ENCODE results near the gene SMIM41. TPM values are rescaled to one million over a fixed set of nuclear protein-coding genes. Genes with fewer than 3 reads are reported as not detected.

SMIM41 gene
- total RNA-seq, 1 donor from 2014 or later: not detected

- TF ChIP-seq, protein P1, sequence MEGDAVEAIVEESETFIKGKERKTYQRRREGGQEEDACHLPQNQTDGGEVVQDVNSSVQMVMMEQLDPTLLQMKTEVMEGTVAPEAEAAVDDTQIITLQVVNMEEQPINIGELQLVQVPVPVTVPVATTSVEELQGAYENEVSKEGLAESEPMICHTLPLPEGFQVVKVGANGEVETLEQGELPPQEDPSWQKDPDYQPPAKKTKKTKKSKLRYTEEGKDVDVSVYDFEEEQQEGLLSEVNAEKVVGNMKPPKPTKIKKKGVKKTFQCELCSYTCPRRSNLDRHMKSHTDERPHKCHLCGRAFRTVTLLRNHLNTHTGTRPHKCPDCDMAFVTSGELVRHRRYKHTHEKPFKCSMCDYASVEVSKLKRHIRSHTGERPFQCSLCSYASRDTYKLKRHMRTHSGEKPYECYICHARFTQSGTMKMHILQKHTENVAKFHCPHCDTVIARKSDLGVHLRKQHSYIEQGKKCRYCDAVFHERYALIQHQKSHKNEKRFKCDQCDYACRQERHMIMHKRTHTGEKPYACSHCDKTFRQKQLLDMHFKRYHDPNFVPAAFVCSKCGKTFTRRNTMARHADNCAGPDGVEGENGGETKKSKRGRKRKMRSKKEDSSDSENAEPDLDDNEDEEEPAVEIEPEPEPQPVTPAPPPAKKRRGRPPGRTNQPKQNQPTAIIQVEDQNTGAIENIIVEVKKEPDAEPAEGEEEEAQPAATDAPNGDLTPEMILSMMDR (IDR thresholded peaks at IDR 0.05): no peak
- H3K36me3 Mint-ChIP-seq (ENCODE audit: unreplicated experiment): peaks cover 32% of the 10 kb centered on the region
- no peak for DNase-seq (ENCODE audit: extremely low spot score, unreplicated experiment)
- H3K27ac Mint-ChIP-seq (ENCODE audit: unreplicated experiment): no peak overlapping the region
- H3K9me3 Mint-ChIP-seq (ENCODE audit: unreplicated experiment): no peaks in the 10 kb centered on the region
- H3K4me3 Mint-ChIP-seq (ENCODE audit: unreplicated experiment): no peak overlapping the region
- H3K4me1 Mint-ChIP-seq (ENCODE audit: unreplicated experiment): peaks cover 50% of the 10 kb centered on the region
- H3K27me3 Mint-ChIP-seq (ENCODE audit: unreplicated experiment): no peaks in the 10 kb centered on the region
These were observed 2.7 kb upstream of the SMIM41 start for GRCh38 chr12:52076811-52077210.

DNA sequence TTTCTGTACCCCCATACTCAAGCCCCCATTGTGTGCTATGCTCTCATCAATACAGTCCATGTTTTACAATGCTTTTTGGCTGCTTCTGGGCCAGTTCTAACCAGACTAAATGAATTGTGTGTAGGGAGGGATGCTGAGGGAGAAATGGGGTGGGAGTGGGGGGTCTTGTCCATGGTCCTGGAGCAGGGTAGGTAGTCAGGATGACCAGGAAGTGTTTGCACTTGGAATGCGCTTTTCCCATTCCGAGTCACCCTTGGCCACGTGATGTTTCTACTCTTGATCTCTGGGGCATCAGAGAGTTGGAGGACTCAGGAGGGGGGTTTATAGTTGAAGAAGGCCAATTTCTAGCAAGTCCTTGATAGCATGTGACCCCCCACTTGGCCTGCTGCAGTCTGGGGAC, 1.2 kb upstream of the SMIM41 start:
- TF ChIP-seq, protein P1 (IDR thresholded peaks at IDR 0.05): no peak
- Mint-ChIP-seq H3K36me3 (ENCODE audit: unreplicated experiment) (peaks cover 30% of the 10 kb centered on the region), H3K27ac (ENCODE audit: unreplicated experiment) (no peak overlapping the region), H3K4me1 (ENCODE audit: unreplicated experiment) (peaks cover 46% of the 10 kb centered on the region), H3K27me3 (ENCODE audit: unreplicated experiment) (no peaks in the 10 kb centered on the region), H3K9me3 (ENCODE audit: unreplicated experiment) (no peaks in the 10 kb centered on the region), H3K4me3 (ENCODE audit: unreplicated experiment) (no peak overlapping the region)
- DNase-seq (ENCODE audit: extremely low spot score, unreplicated experiment): no peak

DNA sequence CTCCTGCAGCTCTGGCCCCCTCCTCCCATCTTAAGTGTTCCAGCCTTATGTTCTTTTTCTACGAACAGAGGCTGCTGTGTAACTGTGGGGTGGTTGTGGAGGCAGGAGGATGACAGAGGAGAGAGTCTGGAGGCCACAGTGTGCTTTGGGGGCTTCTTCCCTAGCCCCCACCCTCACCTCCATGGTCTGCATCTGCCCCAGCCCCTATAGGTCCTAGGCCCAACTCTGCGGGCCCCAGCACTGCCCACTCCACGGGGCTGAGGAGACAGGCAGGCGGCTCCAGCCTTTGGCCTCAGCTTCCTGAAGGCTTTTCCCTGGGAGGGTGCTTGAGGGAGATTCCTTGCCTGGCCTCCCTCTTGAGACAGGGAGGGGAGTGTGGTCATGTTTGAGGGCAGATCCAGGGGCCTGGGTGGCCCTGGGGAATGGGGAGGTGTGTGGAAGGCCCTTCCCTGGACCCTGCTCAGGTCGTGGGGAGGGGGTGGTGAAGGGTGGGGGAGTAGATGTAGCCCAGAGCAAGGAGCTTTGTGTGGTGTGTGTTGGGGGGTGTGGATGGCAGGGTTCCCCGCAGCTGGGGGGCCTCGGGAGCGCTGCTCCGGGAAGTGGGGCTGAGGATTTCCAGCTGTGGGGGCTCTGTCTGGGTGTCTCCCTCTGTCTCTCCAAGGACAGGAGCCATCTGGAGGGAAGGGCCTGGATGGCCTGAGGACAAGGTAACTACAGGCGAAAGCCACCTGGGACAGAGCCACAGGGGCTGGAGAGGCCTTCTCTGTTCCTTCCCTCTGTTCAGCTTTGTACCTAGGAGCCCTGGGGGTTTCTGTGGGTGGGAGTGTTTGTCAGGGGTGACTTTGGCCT, 1.1 kb downstream of the SMIM41 start:
- Mint-ChIP-seq H3K9me3 (ENCODE audit: unreplicated experiment) (no peaks in the 10 kb centered on the region), H3K27ac (ENCODE audit: unreplicated experiment) (no peak overlapping the region), H3K36me3 (ENCODE audit: unreplicated experiment) (peaks cover 22% of the 10 kb centered on the region), H3K4me1 (ENCODE audit: unreplicated experiment) (peaks cover 24% of the 10 kb centered on the region), H3K27me3 (ENCODE audit: unreplicated experiment) (no peaks in the 10 kb centered on the region), H3K4me3 (ENCODE audit: unreplicated experiment) (no peak overlapping the region)
- TF ChIP-seq, protein P1 (IDR thresholded peaks at IDR 0.05): no peak
- DNase-seq (ENCODE audit: extremely low spot score, unreplicated experiment): no peak

DNA sequence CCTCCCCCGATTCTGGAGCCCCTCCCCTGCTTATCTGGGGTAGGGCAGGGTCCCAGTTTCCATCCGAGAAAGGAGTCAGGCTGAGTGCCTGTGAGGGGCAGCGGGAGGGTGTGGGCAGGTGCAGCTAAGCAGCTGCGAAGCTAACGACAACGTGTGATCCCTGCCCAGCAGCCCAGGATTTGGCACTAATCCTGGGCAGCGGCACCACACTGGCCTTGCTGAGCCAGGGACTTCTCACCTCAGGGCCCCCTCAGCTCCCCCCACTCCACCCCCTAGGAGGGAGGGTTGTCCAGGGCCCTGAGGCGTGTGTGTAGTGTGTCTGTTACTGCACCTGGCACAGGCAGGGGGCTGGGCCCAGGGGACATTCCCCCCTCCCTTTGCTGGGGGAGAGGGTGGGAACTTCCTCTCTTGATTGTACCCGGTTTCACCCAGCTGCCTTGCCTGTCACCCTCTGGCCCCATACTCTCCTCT, 1.8 kb downstream of the SMIM41 start:
- peak overlapping the region; percentile 47 for H3K27ac Mint-ChIP-seq (ENCODE audit: unreplicated experiment)

More for the DNA sequence above, 1.8 kb downstream of the SMIM41 start:
- DNase-seq (ENCODE audit: extremely low spot score, unreplicated experiment): no peak
- peaks cover 24% of the 10 kb centered on the region for H3K4me1 Mint-ChIP-seq (ENCODE audit: unreplicated experiment)
- peaks cover 3% of the 10 kb centered on the region for H3K27me3 Mint-ChIP-seq (ENCODE audit: unreplicated experiment)
- peaks cover 17% of the 10 kb centered on the region for H3K36me3 Mint-ChIP-seq (ENCODE audit: unreplicated experiment)
- TF ChIP-seq, protein P1 (IDR thresholded peaks at IDR 0.05): no peak
- no peak overlapping the region for H3K4me3 Mint-ChIP-seq (ENCODE audit: unreplicated experiment)
- H3K9me3 Mint-ChIP-seq (ENCODE audit: unreplicated experiment): no peaks in the 10 kb centered on the region

Data from osteocyte (in vitro differentiated cells).